OCI-LY7 (cell line): ENCODE results near the gene EIPR1. TPM values are rescaled to one million over a fixed set of nuclear protein-coding genes. Genes with fewer than 3 reads are reported as not detected.

ENCODE experiments used
- BruUV-seq: library from RNA; stranded (reverse); fragments of 400-500 nt; replicated peaks from 2 replicates; lab custom pipeline; 2021; lab: Mats Ljungman, UMichigan
- CTCF ChIA-PET: fragments of 300-600 bp; sonication (Branson Sonifier 250); formaldehyde crosslinking; loops from one replicate; lab custom pipeline; 2022; ENCODE audit warnings: antibody characterized with exemption; ENCODE audit not compliant: unreplicated experiment; lab: Charles Lee
- POLR2A ChIA-PET: fragments of 300-600 bp; sonication (Branson Sonifier 250); formaldehyde crosslinking; loops from one replicate; lab custom pipeline; 2022; ENCODE audit warnings: antibody characterized with exemption; lab: Charles Lee
- DNase-seq: peaks from one replicate; pipeline ENCODE4 v3.0.0-alpha.2; 2015; ENCODE audit warnings: low spot score
- H2AFZ ChIP-seq: fragments of 200-600 bp; sonication (generic), shearing (Covaris generic); 2 replicates; pipeline ENCODE4 v1.6.1; 2014; ENCODE audit warnings: mild to moderate bottlenecking, antibody characterized with exemption, low read length, moderate library complexity
- H3K27ac ChIP-seq: fragments of 200-600 bp; sonication (generic); 2 replicates; pipeline ENCODE4 v1.5.1; 2014; ENCODE audit warnings: mixed run types, low read depth, mild to moderate bottlenecking, moderate library complexity, low read length, inconsistent platforms; ENCODE audit not compliant: poor library complexity, severe bottlenecking
- H3K36me3 ChIP-seq: fragments of 200-600 bp; sonication (generic); 2 replicates; pipeline ENCODE4 v1.6.1; 2014; ENCODE audit warnings: mild to moderate bottlenecking, antibody characterized with exemption, low read length, moderate library complexity, mixed read lengths; ENCODE audit not compliant: insufficient read depth
- H3K4me1 ChIP-seq: fragments of 200-600 bp; sonication (generic); 2 replicates; pipeline ENCODE4 v1.5.1; 2014; ENCODE audit warnings: mild to moderate bottlenecking, low read length; ENCODE audit not compliant: insufficient read depth, poor library complexity, severe bottlenecking
- H3K4me2 ChIP-seq: fragments of 200-600 bp; sonication (generic); 2 replicates; pipeline ENCODE4 v1.6.1; 2014; ENCODE audit warnings: mild to moderate bottlenecking, low read length
- H3K4me3 ChIP-seq: fragments of 200-600 bp; sonication (generic); 2 replicates; pipeline ENCODE4 v1.5.1; 2014; ENCODE audit warnings: mild to moderate bottlenecking, low read depth, low read length; ENCODE audit not compliant: poor library complexity, severe bottlenecking
- H3K79me2 ChIP-seq: fragments of 200-600 bp; sonication (generic); 2 replicates; pipeline ENCODE4 v1.6.1; 2016; ENCODE audit warnings: low read depth, mild to moderate bottlenecking, low read length, moderate library complexity, mixed read lengths; ENCODE audit not compliant: insufficient read depth
- H3K9me2 ChIP-seq: fragments of 200-600 bp; sonication (generic); 2 replicates; pipeline ENCODE4 v1.6.1; 2016; ENCODE audit warnings: mild to moderate bottlenecking, low read length, mixed read lengths; ENCODE audit not compliant: insufficient read depth
- H3K9me3 ChIP-seq: fragments of 200-600 bp; sonication (generic); 2 replicates; pipeline ENCODE4 v1.6.1; 2014; ENCODE audit warnings: mild to moderate bottlenecking, mixed run types, low read length, mixed read lengths
- H4K20me1 ChIP-seq: fragments of 200-600 bp; sonication (generic); 2 replicates; pipeline ENCODE4 v1.6.1; 2014; ENCODE audit warnings: mild to moderate bottlenecking, antibody characterized with exemption, low read length, moderate library complexity, mixed read lengths; ENCODE audit not compliant: insufficient read depth
- CTCF ChIP-seq: fragments of 200-600 bp; sonication (generic); conservative IDR thresholded peaks from 2 replicates; pipeline ENCODE4 v1.5.1; 2014; ENCODE audit warnings: mild to moderate bottlenecking, antibody characterized with exemption, low read length, moderate library complexity, mixed read lengths
- EZH2phosphoT487 ChIP-seq: fragments of 200-600 bp; sonication (generic); IDR thresholded peaks from 2 replicates; pipeline ENCODE4 v1.6.1; 2018; ENCODE audit warnings: low read depth, borderline replicate concordance, mild to moderate bottlenecking, mixed run types, antibody characterized with exemption, low read length, moderate library complexity, mixed read lengths
- intact Hi-C: fragments of 100-400 bp; cut with micrococcal nuclease; formaldehyde crosslinking; loops from one replicate; pipeline ENCODE4 v1.10.0; 2022; ENCODE audit not compliant: unreplicated experiment
- total RNA-seq, 2 experiments: library from RNA; depleted of rRNA in 1 of 2; stranded (reverse); fragments of >200 nt in 1 of 2; shearing (Covaris generic) in 1 of 2; gene quantifications; 2 replicates each; pipeline ENCODE4 v1.2.3, GENCODE V29; 2014 to 2022

EIPR1 gene
- total RNA-seq, 2 experiments from 2014 or later = 60.5 to 61.7 TPM

GRCh38 chr2:3368261-3368722, 9.3 kb downstream of the EIPR1 start:
- Histone ChIP-seq H3K79me2 (peaks cover 45% of the 10 kb centered on the region), H3K4me3 (no peak overlapping the region), H3K4me1 (peaks cover 8% of the 10 kb centered on the region), H3K9me2 (no peaks in the 10 kb centered on the region), H3K4me2 (no peak overlapping the region), H2AFZ (no peak overlapping the region), H4K20me1 (no peaks in the 10 kb centered on the region), H3K9me3 (0 out of 2 replicates have a peak, but pooled peaks cover 5% of the 10 kb centered on the region), H3K36me3 (peaks cover 12% of the 10 kb centered on the region), H3K27ac (no peak overlapping the region)
- CTCF ChIA-PET = no interaction called here
- intact Hi-C loops = no loop called here
- no TSS peak for BruUV-seq
- TF ChIP-seq EZH2phosphoT487 = no peak
- TF ChIP-seq CTCF = no peak
- POLR2A ChIA-PET = no interaction called here
- DNase-seq = no peak

GRCh38 chr2:3365219-3365618, 12.4 kb downstream of the EIPR1 start:
- Histone ChIP-seq H3K79me2 (peaks cover 56% of the 10 kb centered on the region), H3K4me3 (no peak overlapping the region), H2AFZ (no peak overlapping the region), H3K27ac (no peak overlapping the region), H4K20me1 (no peaks in the 10 kb centered on the region), H3K36me3 (peaks cover 12% of the 10 kb centered on the region), H3K9me2 (no peaks in the 10 kb centered on the region), H3K9me3 (0 out of 2 replicates have a peak, but pooled peaks cover 5% of the 10 kb centered on the region), H3K4me2 (no peak overlapping the region), H3K4me1 (peaks cover 14% of the 10 kb centered on the region)
- ChIA-PET POLR2A (interaction anchor here (0.6 kb wide), 1 partner anchor 29 kb away, joined by 4 read pairs; no protein-coding TSS in a partner anchor), CTCF (no interaction called here)
- BruUV-seq = no TSS peak
- no peak for DNase-seq
- intact Hi-C loops = no loop called here
- TF ChIP-seq CTCF (no peak), EZH2phosphoT487 (no peak)
